Effector memory CD4-positive, alpha-beta T cell (primary cell): Measurements from ENCODE around the gene GREB1.

Source experiments
- DNase-seq, 3 donors: peaks; one replicate each; pipeline ENCODE4 v3.0.0-alpha.2; 2020
- H3K27ac ChIP-seq: 2 replicates; pipeline ENCODE4 v1.7.0; 2013; ENCODE audit warnings: mild to moderate bottlenecking, low read length, moderate library complexity; ENCODE audit not compliant: insufficient read depth, poor library complexity, severe bottlenecking
- H3K27me3 ChIP-seq: replicated peaks from 2 replicates; pipeline ENCODE4 v1.7.0; 2013; ENCODE audit warnings: mild to moderate bottlenecking, low read length; ENCODE audit not compliant: insufficient read depth, control insufficient read depth, poor library complexity, severe bottlenecking
- H3K36me3 ChIP-seq: 2 replicates; pipeline ENCODE4 v1.7.0; 2013; ENCODE audit warnings: mild to moderate bottlenecking, low read length, moderate library complexity; ENCODE audit not compliant: control insufficient read depth, insufficient read depth
- H3K4me1 ChIP-seq: 2 replicates; pipeline ENCODE4 v1.7.0; 2013; ENCODE audit warnings: low read length, mild to moderate bottlenecking; ENCODE audit not compliant: control insufficient read depth, insufficient read depth, poor library complexity, severe bottlenecking
- H3K4me3 ChIP-seq: 2 replicates; pipeline ENCODE4 v1.7.0; 2013; ENCODE audit warnings: low read length, low read depth, mild to moderate bottlenecking; ENCODE audit not compliant: insufficient read depth, poor library complexity, severe bottlenecking
- H3K9me3 ChIP-seq: 2 replicates; pipeline ENCODE4 v1.7.0; 2013; ENCODE audit warnings: mild to moderate bottlenecking, low read length, moderate library complexity; ENCODE audit not compliant: control insufficient read depth
- total RNA-seq, 3 donors: gene quantifications; one replicate each; lab custom pipeline; 2026; lab: John Stamatoyannopoulos, UW

The GREB1 gene
- 0 to 1.7 (median 0.17) reads per million in 3 donors for total RNA-seq

- Histone ChIP-seq H3K4me3 (no peak within 1 kb of the TSS), H3K27me3 (no peaks in the 10 kb centered on the region), H3K9me3 (no peaks in the 10 kb centered on the region), H3K27ac (no peak within 1 kb of the TSS), H3K36me3 (no peaks in the 10 kb centered on the region), H3K4me1 (no peaks in the 10 kb centered on the region)
- DNase-seq: no peak
These were observed at the start of gene GREB1 for GRCh38 chr2:11533278-11534070. TSS of gene GREB1 (plus strand) at chr2:11534045. CDS start at chr2:11556615, 22,570 bp downstream.

- Histone ChIP-seq H3K27me3 (peaks cover 14% of the 10 kb centered on the region), H3K4me3 (no peak overlapping the region), H3K36me3 (no peaks in the 10 kb centered on the region), H3K27ac (no peak overlapping the region), H3K4me1 (no peaks in the 10 kb centered on the region), H3K9me3 (no peaks in the 10 kb centered on the region)
- no peak for DNase-seq
These were observed 45.0 kb upstream of the GREB1 start for GRCh38 chr2:11488809-11489208.

- Histone ChIP-seq H3K36me3 (no peaks in the 10 kb centered on the region), H3K4me3 (no peak overlapping the region), H3K27me3 (peaks cover 11% of the 10 kb centered on the region), H3K9me3 (no peaks in the 10 kb centered on the region), H3K27ac (no peak overlapping the region), H3K4me1 (no peaks in the 10 kb centered on the region)
- no peak for DNase-seq
These were observed 43.7 kb upstream of the GREB1 start for GRCh38 chr2:11490194-11490593.

- Histone ChIP-seq H3K27me3 (peaks cover 2% of the 10 kb centered on the region), H3K4me3 (no peak overlapping the region)
These were observed 42.4 kb upstream of the GREB1 start for GRCh38 chr2:11491348-11491933.

GRCh38 chr2:11492244-11492643 lies 41.6 kb upstream of the GREB1 start:
- Histone ChIP-seq H3K27me3 (no peaks in the 10 kb centered on the region), H3K27ac (no peak overlapping the region), H3K4me3 (no peak overlapping the region), H3K36me3 (no peaks in the 10 kb centered on the region), H3K9me3 (no peaks in the 10 kb centered on the region), H3K4me1 (no peaks in the 10 kb centered on the region)
- no peak for DNase-seq

More at GRCh38 chr2:11491348-11491933, 42.4 kb upstream of the GREB1 start:
- Histone ChIP-seq H3K9me3 (no peaks in the 10 kb centered on the region), H3K36me3 (no peaks in the 10 kb centered on the region), H3K27ac (no peak overlapping the region), H3K4me1 (no peaks in the 10 kb centered on the region)
- DNase-seq: no peak

- Histone ChIP-seq H3K27ac (no peak overlapping the region), H3K36me3 (no peaks in the 10 kb centered on the region), H3K27me3 (no peaks in the 10 kb centered on the region), H3K4me3 (no peak overlapping the region), H3K4me1 (no peaks in the 10 kb centered on the region), H3K9me3 (no peaks in the 10 kb centered on the region)
- DNase-seq: no peak
These were observed 41.1 kb upstream of the GREB1 start for GRCh38 chr2:11492720-11493119.

GRCh38 chr2:11493282-11493681 lies 40.6 kb upstream of the GREB1 start:
- H3K27ac ChIP-seq: no peak overlapping the region
- H3K36me3 ChIP-seq: no peaks in the 10 kb centered on the region
- H3K27me3 ChIP-seq: no peaks in the 10 kb centered on the region
- no peak overlapping the region for H3K4me3 ChIP-seq
- H3K4me1 ChIP-seq: no peaks in the 10 kb centered on the region
- DNase-seq: no peak
- no peaks in the 10 kb centered on the region for H3K9me3 ChIP-seq

- H3K27ac ChIP-seq: no peak overlapping the region
- H3K36me3 ChIP-seq: no peaks in the 10 kb centered on the region
- no peaks in the 10 kb centered on the region for H3K9me3 ChIP-seq
- no peak for DNase-seq
- no peak overlapping the region for H3K4me3 ChIP-seq
- no peaks in the 10 kb centered on the region for H3K27me3 ChIP-seq
- no peaks in the 10 kb centered on the region for H3K4me1 ChIP-seq
These were observed 39.5 kb upstream of the GREB1 start for GRCh38 chr2:11494310-11494709.

GRCh38 chr2:11495844-11496681 lies 37.8 kb upstream of the GREB1 start:
- H3K4me1 ChIP-seq: no peaks in the 10 kb centered on the region
- H3K36me3 ChIP-seq: no peaks in the 10 kb centered on the region
- no peaks in the 10 kb centered on the region for H3K9me3 ChIP-seq
- no peaks in the 10 kb centered on the region for H3K27me3 ChIP-seq
- H3K4me3 ChIP-seq: no peak overlapping the region
- no peak for DNase-seq
- no peak overlapping the region for H3K27ac ChIP-seq
